Kidney glomerular epithelial cell (primary cell): ENCODE data around the gene SGMS2.
A peak's percentile ranks its signal among the peaks of the same experiment; 100 is the strongest.
"Not testable (repeated sequence)": the region's sequence is repeated elsewhere in the genome, so short reads cannot be mapped to it uniquely, and the experiment has no call there.

Experiments
- DNase-seq: peaks from one replicate; lab custom pipeline; 2025; lab: John Stamatoyannopoulos, UW

The SGMS2 gene

GRCh38 chr4:107866726-107867125 lies 42.0 kb downstream of the SGMS2 start:
- DNase-seq: no peak

- no peak for DNase-seq
Measured at GRCh38 chr4:107870236-107870635, 45.5 kb downstream of the SGMS2 start.

- no peak for DNase-seq
Measured at GRCh38 chr4:107870916-107871786, 46.4 kb downstream of the SGMS2 start.

- no peak for DNase-seq
Measured at GRCh38 chr4:107874024-107874423, 49.3 kb downstream of the SGMS2 start.

GRCh38 chr4:107876099-107876498 lies 51.4 kb downstream of the SGMS2 start:
- DNase-seq: no peak

- DNase-seq: no peak
Measured at GRCh38 chr4:107877361-107877760, 52.6 kb downstream of the SGMS2 start.

- DNase-seq: no peak
Measured at GRCh38 chr4:107885865-107886264, 61.1 kb downstream of the SGMS2 start.

- no peak for DNase-seq
Measured at GRCh38 chr4:107888237-107888636, 63.5 kb downstream of the SGMS2 start.

GRCh38 chr4:107890779-107891178 lies 66.0 kb downstream of the SGMS2 start:
- no peak for DNase-seq

- no peak for DNase-seq
Measured at GRCh38 chr4:107891299-107891698, 66.6 kb downstream of the SGMS2 start.

- no peak for DNase-seq
Measured at GRCh38 chr4:107893171-107894137, 68.7 kb downstream of the SGMS2 start.

- DNase-seq: no peak
Measured at GRCh38 chr4:107894138-107894603, 69.4 kb downstream of the SGMS2 start.

GRCh38 chr4:107896158-107896645 lies 71.5 kb downstream of the SGMS2 start:
- DNase-seq: peak; percentile 99

- no peak for DNase-seq
Measured at GRCh38 chr4:107896646-107897045, 71.9 kb downstream of the SGMS2 start.

GRCh38 chr4:107897823-107898222 lies 73.1 kb downstream of the SGMS2 start:
- DNase-seq: no peak

GRCh38 chr4:107900067-107900466 lies 75.3 kb downstream of the SGMS2 start:
- DNase-seq: no peak

- DNase-seq: no peak
Measured at GRCh38 chr4:107900508-107900907, 75.8 kb downstream of the SGMS2 start.

GRCh38 chr4:107901213-107901934 lies 76.6 kb downstream of the SGMS2 start:
- no peak for DNase-seq

GRCh38 chr4:107902715-107903114 lies 78.0 kb downstream of the SGMS2 start:
- no peak for DNase-seq

- not testable (repeated sequence) for DNase-seq
Measured at GRCh38 chr4:107905082-107905481, 80.3 kb downstream of the SGMS2 start.

GRCh38 chr4:107906458-107907100 lies 81.8 kb downstream of the SGMS2 start:
- DNase-seq: no peak
